A549 (cell line): ENCODE data around the gene PRKX. TPM values are rescaled to one million over a fixed set of nuclear protein-coding genes. Genes with fewer than 3 reads are reported as not detected.

Experiments used
- ATAC-seq, 2 experiments: fragments of 200-7000 bp in 1 of 2; fragments of >200 bp in 1 of 2; cut with Nextera tagmentation in 1 of 2; cut with Tn5 transposase in 1 of 2; 3 replicates each; pipeline versions ENCODE4 v1.8.0 to v1.9.1; 2018 to 2020; ENCODE audit warnings: mild to moderate bottlenecking in 1 of 2, moderate library complexity in 1 of 2
- CTCF ChIA-PET: fragments of 300-600 bp; sonication (Branson Sonifier 250); formaldehyde crosslinking; extraction: SDS; loops from one replicate; lab custom pipeline; 2021; ENCODE audit warnings: antibody characterized with exemption, inconsistent platforms; lab: Yijun Ruan, JAX
- POLR2A ChIA-PET: fragments of 350-600 bp; formaldehyde crosslinking; extraction: SDS; loops from one replicate; lab custom pipeline; 2021; ENCODE audit warnings: antibody characterized with exemption, inconsistent platforms; lab: Yijun Ruan, JAX
- DNase-seq, 2 experiments: peaks; one replicate each; pipeline versions ENCODE4 v3.0.0 to v3.0.0-alpha.2; 2011 to 2016; ENCODE audit warnings: low read depth in 1 of 2, low spot score in 1 of 2
- FAIRE-seq: peaks from 2 replicates; lab custom pipeline; 2011; peaks lifted over from hg19 to GRCh38; lab: Jason Lieb, UNC
- H3K27ac ChIP-seq, 2 experiments: fragments of >200 bp; sonication (Bioruptor Twin); formaldehyde crosslinking; 3 replicates each; pipeline ENCODE4 v1.5.1; 2016 to 2017
- H3K4me1 ChIP-seq: fragments of >200 bp; sonication (Bioruptor Twin); formaldehyde crosslinking; 3 replicates; pipeline ENCODE4 v1.6.1; 2016
- H3K4me2 ChIP-seq: fragments of >200 bp; sonication (Bioruptor Twin); formaldehyde crosslinking; 3 replicates; pipeline ENCODE4 v1.6.1; 2016
- H3K4me3 ChIP-seq: fragments of >200 bp; sonication (Bioruptor Twin); formaldehyde crosslinking; 3 replicates; pipeline ENCODE4 v1.5.1; 2016
- H3K9me3 ChIP-seq: fragments of >200 bp; sonication (Bioruptor Twin); formaldehyde crosslinking; 3 replicates; pipeline ENCODE4 v1.6.1; 2016
- BCL3 ChIP-seq: fragments of >200 bp; sonication (Bioruptor Twin); formaldehyde crosslinking; IDR thresholded peaks from 3 replicates; pipeline ENCODE4 v1.6.1; 2016
- BHLHE40 ChIP-seq: IDR thresholded peaks from 2 replicates; pipeline ENCODE4 v1.6.1; 2012; ENCODE audit warnings: low read depth, low read length, inconsistent platforms
- CEBPB ChIP-seq, 2 experiments: fragments of >200 bp in 1 of 2; sonication (Bioruptor Twin) in 1 of 2; formaldehyde crosslinking in 1 of 2; IDR thresholded peaks; 2 replicates each; pipeline ENCODE4 v1.6.1; 2012 to 2016
- CHD4 ChIP-seq: fragments of 200-600 bp; sonication (generic); IDR thresholded peaks from 2 replicates; pipeline ENCODE4 v1.6.1; 2016; ENCODE audit warnings: antibody characterized with exemption, mild to moderate bottlenecking, borderline replicate concordance
- CTCF ChIP-seq: fragments of >200 bp; sonication (Bioruptor Twin); formaldehyde crosslinking; IDR thresholded peaks from 3 replicates; pipeline ENCODE4 v1.5.1; 2016
- EHMT2 ChIP-seq: fragments of 200-600 bp; sonication (generic); IDR thresholded peaks from 2 replicates; pipeline ENCODE4 v1.6.1; 2016; ENCODE audit warnings: antibody characterized with exemption, low read depth, mild to moderate bottlenecking, moderate library complexity
- EP300 ChIP-seq, 2 experiments: fragments of >200 bp; sonication (Bioruptor Twin); formaldehyde crosslinking; IDR thresholded peaks; 2 replicates in 1 of 2; 3 replicates in 1 of 2; pipeline ENCODE4 v1.6.1; 2016 to 2017
- FOSL2 ChIP-seq, 2 experiments: fragments of 450-650 bp in 1 of 2; fragments of >200 bp in 1 of 2; sonication (Bioruptor Twin) in 1 of 2; formaldehyde crosslinking; IDR thresholded peaks; 2 replicates each; pipeline versions ENCODE4 v1.5.0 to v1.6.1; 2016 to 2020; ENCODE audit warnings: mild to moderate bottlenecking in 1 of 2, moderate library complexity in 1 of 2
- FOXS1 ChIP-seq: fragments of 250-450 bp; sonication (Bioruptor Pico); IDR thresholded peaks from 2 replicates; pipeline ENCODE4 v1.5.0; 2020; ENCODE audit warnings: mild to moderate bottlenecking, moderate library complexity
- HDAC2 ChIP-seq: fragments of 200-600 bp; sonication (generic); IDR thresholded peaks from 2 replicates; pipeline ENCODE4 v1.6.1; 2016
- HMGXB4 ChIP-seq: fragments of 250-450 bp; sonication (Bioruptor Pico); IDR thresholded peaks from 2 replicates; pipeline ENCODE4 v1.5.0; 2021; ENCODE audit warnings: mild to moderate bottlenecking, moderate library complexity, borderline replicate concordance
- HOXB13 ChIP-seq: fragments of 250-450 bp; sonication (Bioruptor Pico); IDR thresholded peaks from 2 replicates; pipeline ENCODE4 v1.5.0; 2020; ENCODE audit warnings: low read depth, mild to moderate bottlenecking, moderate library complexity
- KDM5A ChIP-seq: fragments of 200-600 bp; sonication (generic); IDR thresholded peaks from 2 replicates; pipeline ENCODE4 v1.6.1; 2016; ENCODE audit warnings: antibody characterized with exemption, mild to moderate bottlenecking
- MAFK ChIP-seq: fragments of 450-650 bp; IDR thresholded peaks from 2 replicates; pipeline ENCODE4 v1.6.1; 2014; ENCODE audit not compliant: partially characterized antibody
- MYC ChIP-seq: IDR thresholded peaks from 2 replicates; pipeline ENCODE4 v1.6.1; 2012; ENCODE audit warnings: mild to moderate bottlenecking, inconsistent platforms, low read length, improper control_type of control experiment, borderline replicate concordance
- NPAS2 ChIP-seq: fragments of 250-450 bp; sonication (Bioruptor Pico); IDR thresholded peaks from 2 replicates; pipeline ENCODE4 v1.8.0; 2022; ENCODE audit warnings: mild to moderate bottlenecking, moderate library complexity, borderline replicate concordance
- PHF8 ChIP-seq: fragments of 200-600 bp; sonication (generic); IDR thresholded peaks from 2 replicates; pipeline ENCODE4 v1.6.1; 2016; ENCODE audit warnings: low read depth, mild to moderate bottlenecking, antibody characterized with exemption, moderate library complexity, borderline replicate concordance
- POLR2A ChIP-seq: IDR thresholded peaks from 2 replicates; pipeline ENCODE4 v1.6.1; 2012; ENCODE audit warnings: mild to moderate bottlenecking, low read length
- RARB ChIP-seq: fragments of 250-450 bp; sonication (Bioruptor Pico); IDR thresholded peaks from 2 replicates; pipeline ENCODE4 v1.8.0; 2021; ENCODE audit warnings: mild to moderate bottlenecking, moderate library complexity
- RNF2 ChIP-seq: fragments of 200-600 bp; sonication (generic); IDR thresholded peaks from 2 replicates; pipeline ENCODE4 v1.6.1; 2016; ENCODE audit warnings: low read depth, mild to moderate bottlenecking, antibody characterized with exemption, moderate library complexity, borderline replicate concordance
- SMC3 ChIP-seq: fragments of >200 bp; sonication (Bioruptor Twin); formaldehyde crosslinking; IDR thresholded peaks from 3 replicates; pipeline ENCODE4 v1.6.1; 2018; ENCODE audit warnings: inconsistent platforms
- ZC3H11A ChIP-seq: fragments of 450-650 bp; IDR thresholded peaks from 2 replicates; pipeline ENCODE4 v1.6.1; 2014; ENCODE audit warnings: antibody characterized with exemption, mild to moderate bottlenecking
- ZFP36 ChIP-seq: fragments of 450-650 bp; IDR thresholded peaks from 2 replicates; pipeline ENCODE4 v1.6.1; 2014; ENCODE audit warnings: borderline replicate concordance; ENCODE audit not compliant: partially characterized antibody
- WGBS: methylation state at CpG from one replicate; pipeline ENCODE4 v1.1.6; 2017; ENCODE audit errors: missing lambda C conversion rate; 5-methylcytosine and 5-hydroxymethylcytosine counted together
- polyA minus RNA-seq: library from RNA; depleted of rRNA, polyadenylated mRNA; stranded (reverse); fragments of >200 nt; gene quantifications from 2 replicates; pipeline ENCODE4 v1.2.3, GENCODE V29; 2011; rRNA and poly(A)+ RNA removed
- polyA plus RNA-seq, 4 experiments: library from polyadenylated mRNA; depleted of rRNA in 3 of 4; stranded (reverse); fragments of >200 nt; fragmentation: RNase III in 1 of 4; extraction: RNeasy Plus Mini Kit Qiagen cat#74134 plus additional on column Dnase treatment in 1 of 4; gene quantifications; 2 replicates in 3 of 4; 3 replicates in 1 of 4; pipeline ENCODE4 v1.2.3, GENCODE V29; 2011 to 2017
- TF ChIP-seq, protein P1 (sequence below): fragments of 250-450 bp; sonication (Bioruptor Pico); IDR thresholded peaks from 2 replicates; pipeline ENCODE4 v1.5.0; 2020; ENCODE audit warnings: low read depth, mild to moderate bottlenecking, moderate library complexity

Gene PRKX
- polyA plus RNA-seq (2011; rRNA removed) (35.5 and 36.0 TPM in 2 replicates), polyA plus RNA-seq (2017; fragmentation: RNase III; extraction: RNeasy Plus Mini Kit Qiagen cat#74134 plus additional on column Dnase treatment) (18.2 to 20.7 TPM (median 19.0 TPM) in 3 replicates), polyA minus RNA-seq (21.8 and 29.6 TPM in 2 replicates)
- 11.6 and 11.9 TPM in 2 replicates for polyA plus RNA-seq (2012; cell fraction: cytosol; rRNA removed)
- 6.7 and 8.0 TPM in 2 replicates for polyA plus RNA-seq (2012; cell fraction: nucleus; rRNA removed)

GRCh38 chrX:3713225-3713936, at the start of gene PRKX:
Gene PRKX (minus strand): TSS chrX:3713649. CDS start chrX:3713253, 396 bp downstream.
- H3K4me3 ChIP-seq: peak within 1 kb of the TSS; percentile 63
- ChIA-PET POLR2A (interaction anchor here (1.4 kb wide), 1 partner anchor 95 kb away, joined by 3 read pairs; no protein-coding TSS in a partner anchor), CTCF (interaction anchor here (1.4 kb wide), 1 partner anchor 62 kb away, joined by 3 read pairs; no protein-coding TSS in a partner anchor)
- FAIRE-seq (no peak), DNase-seq (peak; percentile 43 to 61), ATAC-seq (peak; percentile 92 to 94)
- 0% methylated on average over 1 of the region's 97 CpGs for WGBS
- H3K4me2 ChIP-seq: peak within 1 kb of the TSS; percentile 82
- no peaks in the 10 kb centered on the region for H3K9me3 ChIP-seq
- peak within 1 kb of the TSS; percentile 87 to 95 for H3K27ac ChIP-seq
- H3K4me1 ChIP-seq: peaks cover 7% of the 10 kb centered on the region; the same call in 1 of the 3 replicates
- peak; percentile 57 for TF ChIP-seq ZFP36
- no peak for TF ChIP-seq FOSL2 (IDR thresholded peaks at IDR 0.05)
- TF ChIP-seq FOSL2 (CRISPR knock-in tag; IDR thresholded peaks at IDR 0.05): no peak
- peak; percentile 25 for TF ChIP-seq PHF8
- TF ChIP-seq POLR2A: peak; percentile 41
- no peak for TF ChIP-seq BHLHE40
- 0 out of 3 replicates have a peak, but pooled peaks have one; percentile 58 for TF ChIP-seq BCL3

- DNase-seq (no peak), ATAC-seq (no peak), FAIRE-seq (no peak)
- 11% methylated on average over 2 of the region's 2 CpGs for WGBS
- CTCF ChIA-PET: no interaction called here
- no peak overlapping the region for H3K27ac ChIP-seq
- no peaks in the 10 kb centered on the region for H3K4me1 ChIP-seq
- TF ChIP-seq CEBPB (IDR thresholded peaks at IDR 0.05): no peak
- TF ChIP-seq, protein P1, sequence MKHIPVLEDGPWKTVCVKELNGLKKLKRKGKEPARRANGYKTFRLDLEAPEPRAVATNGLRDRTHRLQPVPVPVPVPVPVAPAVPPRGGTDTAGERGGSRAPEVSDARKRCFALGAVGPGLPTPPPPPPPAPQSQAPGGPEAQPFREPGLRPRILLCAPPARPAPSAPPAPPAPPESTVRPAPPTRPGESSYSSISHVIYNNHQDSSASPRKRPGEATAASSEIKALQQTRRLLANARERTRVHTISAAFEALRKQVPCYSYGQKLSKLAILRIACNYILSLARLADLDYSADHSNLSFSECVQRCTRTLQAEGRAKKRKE: no peak
- no peak for TF ChIP-seq FOXS1 (CRISPR knock-in tag)
- TF ChIP-seq ZC3H11A: no peak
- no peak for TF ChIP-seq RNF2
- TF ChIP-seq EP300 (IDR thresholded peaks at IDR 0.05): no peak
- no peak for TF ChIP-seq EHMT2
- no peak for TF ChIP-seq BHLHE40
- TF ChIP-seq HOXB13: no peak
- H3K9me3 ChIP-seq: no peaks in the 10 kb centered on the region
- no peak overlapping the region for H3K4me2 ChIP-seq
- no peak overlapping the region for H3K4me3 ChIP-seq
- POLR2A ChIA-PET: no interaction called here
Observed at GRCh38 chrX:3763111-3763510, 49.7 kb upstream of the PRKX start.

GRCh38 chrX:3757510-3758025, 44.1 kb upstream of the PRKX start:
- ChIA-PET CTCF (no interaction called here), POLR2A (no interaction called here)
- no peak for ATAC-seq
- DNase-seq: no peak
- Histone ChIP-seq H3K9me3 (no peaks in the 10 kb centered on the region), H3K27ac (no peak overlapping the region), H3K4me3 (no peak overlapping the region), H3K4me2 (no peak overlapping the region), H3K4me1 (no peaks in the 10 kb centered on the region)
- FAIRE-seq: no peak
- WGBS: 11% methylated on average over 5 of the region's 5 CpGs
- TF ChIP-seq SMC3: no peak
- TF ChIP-seq HDAC2: no peak
- TF ChIP-seq BCL3: no peak
- no peak for TF ChIP-seq MAFK
- TF ChIP-seq KDM5A: no peak
- no peak for TF ChIP-seq NPAS2 (CRISPR knock-in tag)
- TF ChIP-seq MYC: no peak
- no peak for TF ChIP-seq RARB (CRISPR knock-in tag)
- TF ChIP-seq CTCF: no peak
- no peak for TF ChIP-seq FOSL2 (IDR thresholded peaks at IDR 0.05)
- TF ChIP-seq FOSL2 (CRISPR knock-in tag; IDR thresholded peaks at IDR 0.05): no peak
- no peak for TF ChIP-seq HMGXB4 (CRISPR knock-in tag)
- TF ChIP-seq CHD4: no peak
